ENCODE results near the gene FPGS.

FPGS gene

DNA sequence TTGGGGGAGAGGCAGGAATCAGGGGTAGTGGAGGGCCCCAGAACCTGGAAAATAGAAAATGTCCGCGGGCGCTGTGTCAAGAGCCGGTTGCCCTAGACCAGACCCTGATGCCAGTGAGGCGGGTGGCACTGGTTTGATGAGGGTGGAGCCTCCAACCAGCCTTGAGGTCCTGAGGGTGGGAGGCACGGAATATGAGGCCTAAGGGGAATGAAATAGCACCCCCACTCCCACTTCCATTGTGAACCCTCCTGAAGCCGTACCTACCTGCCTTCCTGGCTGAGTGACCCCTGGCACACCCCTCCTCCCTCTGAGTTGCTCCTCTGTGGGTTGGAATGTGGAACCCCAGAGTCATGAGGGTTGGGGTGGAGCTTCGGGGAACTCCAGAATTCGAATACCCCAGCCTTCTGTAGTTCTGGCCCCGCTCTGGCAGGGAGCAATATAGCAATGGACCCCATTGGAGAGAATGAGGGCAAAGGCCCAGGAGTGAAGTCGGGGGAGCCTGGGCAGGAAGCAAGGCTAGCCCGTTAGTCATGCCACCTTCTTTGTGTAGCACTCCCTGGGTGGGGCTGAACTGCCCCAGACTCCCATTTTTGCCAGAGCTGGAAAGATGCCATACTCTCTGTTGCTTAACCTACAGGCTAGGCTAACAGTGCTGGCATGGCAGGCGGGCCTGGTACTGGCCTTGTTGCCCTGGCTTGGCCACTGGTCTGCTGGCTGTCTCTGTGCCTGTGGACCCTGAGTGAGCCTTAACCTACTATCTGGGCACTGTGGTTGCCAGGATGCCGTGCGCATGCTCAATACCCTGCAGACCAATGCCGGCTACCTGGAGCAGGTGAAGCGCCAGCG is 1.0 kb downstream of the FPGS start:
- TF ChIP-seq ZFX (IDR thresholded peaks at IDR 0.05), result no peak
- TF ChIP-seq, protein P1, sequence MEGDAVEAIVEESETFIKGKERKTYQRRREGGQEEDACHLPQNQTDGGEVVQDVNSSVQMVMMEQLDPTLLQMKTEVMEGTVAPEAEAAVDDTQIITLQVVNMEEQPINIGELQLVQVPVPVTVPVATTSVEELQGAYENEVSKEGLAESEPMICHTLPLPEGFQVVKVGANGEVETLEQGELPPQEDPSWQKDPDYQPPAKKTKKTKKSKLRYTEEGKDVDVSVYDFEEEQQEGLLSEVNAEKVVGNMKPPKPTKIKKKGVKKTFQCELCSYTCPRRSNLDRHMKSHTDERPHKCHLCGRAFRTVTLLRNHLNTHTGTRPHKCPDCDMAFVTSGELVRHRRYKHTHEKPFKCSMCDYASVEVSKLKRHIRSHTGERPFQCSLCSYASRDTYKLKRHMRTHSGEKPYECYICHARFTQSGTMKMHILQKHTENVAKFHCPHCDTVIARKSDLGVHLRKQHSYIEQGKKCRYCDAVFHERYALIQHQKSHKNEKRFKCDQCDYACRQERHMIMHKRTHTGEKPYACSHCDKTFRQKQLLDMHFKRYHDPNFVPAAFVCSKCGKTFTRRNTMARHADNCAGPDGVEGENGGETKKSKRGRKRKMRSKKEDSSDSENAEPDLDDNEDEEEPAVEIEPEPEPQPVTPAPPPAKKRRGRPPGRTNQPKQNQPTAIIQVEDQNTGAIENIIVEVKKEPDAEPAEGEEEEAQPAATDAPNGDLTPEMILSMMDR (conservative IDR thresholded peaks at IDR 0.05), result no peak
- H3K27ac ChIP-seq, result peak overlapping the region; percentile 87

DNA sequence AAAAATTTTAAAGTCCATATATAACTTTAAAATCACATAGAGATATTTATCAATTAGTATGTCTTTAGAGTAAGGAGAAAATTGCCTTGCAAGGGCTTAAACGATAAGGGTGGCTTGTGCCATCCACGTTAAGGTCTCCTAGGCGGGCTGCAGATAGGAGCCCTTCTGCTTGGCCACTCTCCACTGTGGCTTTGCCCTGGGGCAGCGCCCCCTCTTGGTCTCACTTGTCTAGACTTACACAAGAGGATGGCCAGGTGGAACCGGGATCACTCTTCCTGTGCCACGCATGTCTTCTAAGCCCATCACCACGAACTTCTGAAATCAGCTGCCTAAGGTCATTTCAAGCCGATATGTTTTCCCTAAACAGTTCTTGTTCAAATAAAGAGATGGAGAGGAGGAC is 2.9 kb downstream of the FPGS start:
- no peak overlapping the region for H3K27ac ChIP-seq
- no peak for TF ChIP-seq ZFX (IDR thresholded peaks at IDR 0.05)
- TF ChIP-seq, protein P1 (conservative IDR thresholded peaks at IDR 0.05), result no peak

DNA sequence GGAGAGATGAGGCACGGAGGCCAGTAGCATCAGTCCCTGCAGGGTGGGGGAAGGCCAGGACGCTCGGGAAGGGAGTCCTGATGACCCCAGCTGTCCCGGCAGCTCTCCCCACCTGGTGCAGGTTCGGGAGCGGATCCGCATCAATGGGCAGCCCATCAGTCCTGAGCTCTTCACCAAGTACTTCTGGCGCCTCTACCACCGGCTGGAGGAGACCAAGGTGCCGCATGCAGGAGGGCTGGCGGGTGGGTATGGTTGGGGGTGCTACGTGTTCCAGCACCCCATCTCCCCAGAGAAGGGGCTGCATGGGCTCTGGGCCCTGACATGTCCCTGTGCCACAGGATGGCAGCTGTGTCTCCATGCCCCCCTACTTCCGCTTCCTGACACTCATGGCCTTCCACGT is 4.2 kb downstream of the FPGS start:
- TF ChIP-seq, protein P1 (conservative IDR thresholded peaks at IDR 0.05), result no peak
- no peak for TF ChIP-seq ZFX (IDR thresholded peaks at IDR 0.05)
- no peak overlapping the region for H3K27ac ChIP-seq

DNA sequence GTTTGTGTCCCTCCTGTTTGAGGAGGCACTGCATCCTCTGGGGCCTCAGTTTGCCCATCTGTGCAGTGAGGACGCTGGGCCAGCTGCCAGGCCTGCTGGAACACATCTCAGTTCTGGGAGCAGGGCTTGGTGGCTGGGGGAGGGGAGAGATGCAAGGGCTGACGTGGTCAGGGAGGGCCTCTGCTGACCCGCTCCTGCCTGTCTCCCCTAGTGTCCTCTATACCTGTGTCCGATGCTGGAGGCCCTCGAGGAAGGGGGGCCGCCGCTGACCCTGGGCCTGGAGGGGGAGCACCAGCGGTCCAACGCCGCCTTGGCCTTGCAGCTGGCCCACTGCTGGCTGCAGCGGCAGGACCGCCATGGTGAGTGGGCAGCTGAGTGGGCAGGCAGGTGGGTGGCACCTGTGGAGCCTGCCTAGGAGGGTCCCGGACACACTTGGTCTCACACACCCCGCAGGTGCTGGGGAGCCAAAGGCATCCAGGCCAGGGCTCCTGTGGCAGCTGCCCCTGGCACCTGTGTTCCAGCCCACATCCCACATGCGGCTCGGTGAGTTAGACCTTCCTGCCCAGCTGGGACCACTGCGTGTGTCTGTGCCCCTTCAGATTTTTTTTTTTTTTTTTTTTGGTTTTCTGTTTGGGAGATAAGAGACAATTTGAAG is 5.8 kb downstream of the FPGS start:
- TF ChIP-seq, protein P1 (conservative IDR thresholded peaks at IDR 0.05), result no peak
- no peak for TF ChIP-seq ZFX (IDR thresholded peaks at IDR 0.05)

DNA sequence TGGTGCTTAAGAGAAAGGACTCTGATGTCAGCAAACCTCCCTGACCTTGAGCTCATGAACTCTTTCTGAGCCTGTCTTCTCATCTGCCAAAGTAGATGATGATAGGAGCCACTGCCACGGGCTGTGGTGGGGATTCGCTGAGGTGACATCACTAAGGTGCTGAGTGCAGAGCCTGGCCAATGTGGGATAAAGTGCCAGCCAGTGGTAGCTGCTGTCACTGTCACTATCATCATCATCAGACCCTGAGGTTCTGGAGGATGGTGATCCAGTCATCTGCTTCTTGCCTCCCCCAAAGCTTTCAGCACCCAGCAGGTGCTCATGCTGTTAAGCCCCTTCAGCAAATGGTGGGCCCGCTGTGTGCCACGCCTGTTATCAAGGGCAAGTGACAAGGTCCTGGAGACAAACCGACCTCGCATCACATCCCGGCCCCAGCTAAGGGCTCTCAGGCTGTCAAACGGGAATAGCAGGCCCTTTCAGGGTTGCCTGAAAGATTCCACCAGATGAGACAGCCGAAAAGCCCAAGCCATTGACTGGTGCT is 6.4 kb downstream of the FPGS start:
- no peak overlapping the region for H3K27ac ChIP-seq
- TF ChIP-seq ZFX (IDR thresholded peaks at IDR 0.05), result no peak
- TF ChIP-seq, protein P1 (conservative IDR thresholded peaks at IDR 0.05), result no peak

More for the DNA sequence above, 5.8 kb downstream of the FPGS start:
- H3K27ac ChIP-seq, result no peak overlapping the region

DNA sequence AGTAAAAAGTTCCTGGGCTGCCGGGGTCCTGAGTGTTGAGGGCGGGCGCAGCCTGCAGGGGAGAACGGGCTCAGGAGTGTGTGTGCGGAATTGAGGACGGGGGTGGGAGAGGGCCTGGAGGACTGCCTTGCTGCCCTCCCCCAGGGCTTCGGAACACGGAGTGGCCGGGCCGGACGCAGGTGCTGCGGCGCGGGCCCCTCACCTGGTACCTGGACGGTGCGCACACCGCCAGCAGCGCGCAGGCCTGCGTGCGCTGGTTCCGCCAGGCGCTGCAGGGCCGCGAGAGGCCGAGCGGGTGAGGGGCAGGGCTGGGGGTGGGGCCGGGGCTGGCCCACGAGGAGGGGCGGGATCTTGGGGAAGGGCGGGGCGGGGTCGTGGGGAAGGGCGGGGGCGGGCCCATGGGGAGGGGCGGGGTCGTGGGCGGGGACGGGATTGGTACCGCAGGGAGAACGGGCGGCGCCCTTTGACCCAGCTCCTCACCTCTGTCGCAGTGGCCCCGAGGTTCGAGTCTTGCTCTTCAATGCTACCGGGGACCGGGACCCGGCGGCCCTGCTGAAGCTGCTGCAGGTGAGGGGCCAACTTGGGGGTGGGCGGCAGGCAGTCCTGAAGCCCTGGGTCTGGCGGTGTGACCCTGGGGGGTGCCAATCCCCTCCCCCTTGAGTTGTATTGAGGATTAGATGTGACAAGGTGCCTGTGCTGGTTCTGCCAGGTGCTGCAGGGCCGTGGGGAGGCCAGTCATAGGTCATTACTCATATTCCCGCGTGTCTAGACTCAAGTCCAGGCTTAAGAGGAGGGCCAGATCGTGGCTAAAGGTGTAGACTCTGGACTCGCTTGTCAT is 7.1 kb downstream of the FPGS start:
- H3K27ac ChIP-seq, result no peak overlapping the region
- TF ChIP-seq ZFX (IDR thresholded peaks at IDR 0.05), result no peak
- TF ChIP-seq, protein P1 (conservative IDR thresholded peaks at IDR 0.05), result no peak

All from C4-2B (cell line).